IMR-90 (cell line): ENCODE data around the gene ATG5.

ENCODE experiments used
- CEBPB ChIP-seq: IDR thresholded peaks from 2 replicates; pipeline ENCODE4 v1.6.1; 2012; ENCODE audit warnings: low read depth, low read length, improper control_type of control experiment
- CHD1 ChIP-seq: IDR thresholded peaks from 2 replicates; pipeline ENCODE4 v1.6.1; 2012; ENCODE audit warnings: low read depth, low read length, improper control_type of control experiment
- MAFK ChIP-seq: IDR thresholded peaks from 2 replicates; pipeline ENCODE4 v1.6.1; 2012; ENCODE audit warnings: low read depth, low read length, improper control_type of control experiment
- MAZ ChIP-seq: IDR thresholded peaks from 2 replicates; pipeline ENCODE4 v1.6.1; 2012; ENCODE audit warnings: low read depth, mild to moderate bottlenecking, low read length, improper control_type of control experiment, moderate library complexity, borderline replicate concordance
- MXI1 ChIP-seq: IDR thresholded peaks from 2 replicates; pipeline ENCODE4 v1.6.1; 2012; ENCODE audit warnings: low read depth, mild to moderate bottlenecking, low read length, moderate library complexity, borderline replicate concordance
- POLR2A ChIP-seq: IDR thresholded peaks from 2 replicates; pipeline ENCODE4 v1.6.1; 2012; ENCODE audit warnings: mild to moderate bottlenecking, low read depth, low read length
- RAD21 ChIP-seq: IDR thresholded peaks from 2 replicates; pipeline ENCODE4 v1.6.1; 2012; ENCODE audit warnings: low read length, improper control_type of control experiment
- RCOR1 ChIP-seq: IDR thresholded peaks from 2 replicates; pipeline ENCODE4 v1.6.1; 2012; ENCODE audit warnings: mild to moderate bottlenecking, low read length, improper control_type of control experiment; ENCODE audit not compliant: insufficient replicate concordance
- RFX5 ChIP-seq: IDR thresholded peaks from 2 replicates; pipeline ENCODE4 v1.8.0; 2012; ENCODE audit warnings: low read depth, mild to moderate bottlenecking, low read length, moderate library complexity
- SMC3 ChIP-seq: fragments of 150-350 bp; IDR thresholded peaks from 2 replicates; pipeline ENCODE4 v1.6.1; 2016; ENCODE audit warnings: low read depth, mild to moderate bottlenecking, antibody characterized with exemption, low read length, moderate library complexity
- USF2 ChIP-seq: fragments of 150-350 bp; IDR thresholded peaks from 2 replicates; pipeline ENCODE4 v1.6.1; 2017; ENCODE audit warnings: mild to moderate bottlenecking, antibody characterized with exemption, low read length, low read depth
- TF ChIP-seq, protein P1 (sequence below): conservative IDR thresholded peaks from 2 replicates; pipeline ENCODE4 v1.5.1; 2012; ENCODE audit warnings: mild to moderate bottlenecking, low read depth, low read length, improper control_type of control experiment

DNA sequence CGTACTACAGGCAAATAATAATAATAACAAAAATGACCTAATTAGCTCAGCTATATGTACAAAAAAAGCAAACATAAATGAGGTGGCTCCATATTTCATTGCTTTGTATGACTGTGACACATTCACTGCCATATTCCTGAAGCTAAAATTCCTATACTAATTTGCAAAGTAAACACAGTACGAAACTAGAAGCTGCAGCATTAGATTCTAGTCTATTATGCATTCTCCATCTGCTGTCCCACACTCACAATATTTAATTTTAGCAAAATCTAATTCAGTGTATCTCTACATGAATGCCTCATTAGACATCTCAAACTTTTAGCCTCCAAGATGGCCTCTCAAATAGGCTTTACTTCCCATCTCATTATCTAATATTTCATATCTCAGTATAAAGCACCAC is 55.1 kb downstream of the ATG5 start:
- TF ChIP-seq, protein P1, sequence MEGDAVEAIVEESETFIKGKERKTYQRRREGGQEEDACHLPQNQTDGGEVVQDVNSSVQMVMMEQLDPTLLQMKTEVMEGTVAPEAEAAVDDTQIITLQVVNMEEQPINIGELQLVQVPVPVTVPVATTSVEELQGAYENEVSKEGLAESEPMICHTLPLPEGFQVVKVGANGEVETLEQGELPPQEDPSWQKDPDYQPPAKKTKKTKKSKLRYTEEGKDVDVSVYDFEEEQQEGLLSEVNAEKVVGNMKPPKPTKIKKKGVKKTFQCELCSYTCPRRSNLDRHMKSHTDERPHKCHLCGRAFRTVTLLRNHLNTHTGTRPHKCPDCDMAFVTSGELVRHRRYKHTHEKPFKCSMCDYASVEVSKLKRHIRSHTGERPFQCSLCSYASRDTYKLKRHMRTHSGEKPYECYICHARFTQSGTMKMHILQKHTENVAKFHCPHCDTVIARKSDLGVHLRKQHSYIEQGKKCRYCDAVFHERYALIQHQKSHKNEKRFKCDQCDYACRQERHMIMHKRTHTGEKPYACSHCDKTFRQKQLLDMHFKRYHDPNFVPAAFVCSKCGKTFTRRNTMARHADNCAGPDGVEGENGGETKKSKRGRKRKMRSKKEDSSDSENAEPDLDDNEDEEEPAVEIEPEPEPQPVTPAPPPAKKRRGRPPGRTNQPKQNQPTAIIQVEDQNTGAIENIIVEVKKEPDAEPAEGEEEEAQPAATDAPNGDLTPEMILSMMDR, result no peak
- TF ChIP-seq POLR2A (no peak), MAZ (no peak), RAD21 (no peak), RCOR1 (no peak), CHD1 (no peak), SMC3 (no peak), USF2 (no peak), MXI1 (no peak), RFX5 (no peak), MAFK (no peak), CEBPB (no peak)
